Measurements from ENCODE around the gene RIMBP2. TPM values are rescaled to one million over a fixed set of nuclear protein-coding genes. Genes with fewer than 3 reads are reported as not detected.

RIMBP2 gene
- total RNA-seq, 1 donor from 2014 or later = 20.5 TPM

- Mint-ChIP-seq H3K9me3 (ENCODE audit: unreplicated experiment) (peaks cover 8% of the 10 kb centered on the region), H3K27me3 (ENCODE audit: unreplicated experiment) (peaks cover 3% of the 10 kb centered on the region), H3K4me1 (ENCODE audit: low read depth, unreplicated experiment) (no peaks in the 10 kb centered on the region), H3K36me3 (ENCODE audit: unreplicated experiment) (peaks cover 6% of the 10 kb centered on the region), H3K27ac (ENCODE audit: unreplicated experiment) (no peak overlapping the region), H3K4me3 (ENCODE audit: unreplicated experiment) (no peak overlapping the region)
- no peak for DNase-seq
- no peak for TF ChIP-seq CTCF (IDR thresholded peaks at IDR 0.05; ENCODE audit: partially characterized antibody, unreplicated experiment)
Observed at GRCh38 chr12:130354407-130354806, 361.7 kb downstream of the RIMBP2 start.

- Mint-ChIP-seq H3K27me3 (ENCODE audit: unreplicated experiment) (peaks cover 3% of the 10 kb centered on the region), H3K36me3 (ENCODE audit: unreplicated experiment) (peaks cover 6% of the 10 kb centered on the region), H3K4me1 (ENCODE audit: low read depth, unreplicated experiment) (no peaks in the 10 kb centered on the region), H3K9me3 (ENCODE audit: unreplicated experiment) (peaks cover 5% of the 10 kb centered on the region), H3K4me3 (ENCODE audit: unreplicated experiment) (no peak overlapping the region), H3K27ac (ENCODE audit: unreplicated experiment) (no peak overlapping the region)
- no peak for DNase-seq
- no peak for TF ChIP-seq CTCF (IDR thresholded peaks at IDR 0.05; ENCODE audit: partially characterized antibody, unreplicated experiment)
Observed at GRCh38 chr12:130353081-130353480, 363.0 kb downstream of the RIMBP2 start.

- Mint-ChIP-seq H3K4me3 (ENCODE audit: unreplicated experiment) (no peak overlapping the region), H3K27ac (ENCODE audit: unreplicated experiment) (no peak overlapping the region), H3K4me1 (ENCODE audit: low read depth, unreplicated experiment) (no peaks in the 10 kb centered on the region), H3K27me3 (ENCODE audit: unreplicated experiment) (peaks cover 3% of the 10 kb centered on the region), H3K9me3 (ENCODE audit: unreplicated experiment) (peaks cover 5% of the 10 kb centered on the region), H3K36me3 (ENCODE audit: unreplicated experiment) (peaks cover 6% of the 10 kb centered on the region)
- no peak for DNase-seq
- TF ChIP-seq CTCF (IDR thresholded peaks at IDR 0.05; ENCODE audit: partially characterized antibody, unreplicated experiment) = no peak
Observed at GRCh38 chr12:130351326-130351725, 364.8 kb downstream of the RIMBP2 start.

GRCh38 chr12:130350715-130351114, 365.4 kb downstream of the RIMBP2 start:
- Mint-ChIP-seq H3K4me1 (ENCODE audit: low read depth, unreplicated experiment) (no peaks in the 10 kb centered on the region), H3K36me3 (ENCODE audit: unreplicated experiment) (peaks cover 6% of the 10 kb centered on the region), H3K27ac (ENCODE audit: unreplicated experiment) (no peak overlapping the region), H3K9me3 (ENCODE audit: unreplicated experiment) (peaks cover 5% of the 10 kb centered on the region), H3K4me3 (ENCODE audit: unreplicated experiment) (no peak overlapping the region), H3K27me3 (ENCODE audit: unreplicated experiment) (peaks cover 3% of the 10 kb centered on the region)
- no peak for TF ChIP-seq CTCF (IDR thresholded peaks at IDR 0.05; ENCODE audit: partially characterized antibody, unreplicated experiment)
- DNase-seq = no peak

- no peaks in the 10 kb centered on the region for H3K4me1 Mint-ChIP-seq (ENCODE audit: low read depth, unreplicated experiment)
- no peak overlapping the region for H3K4me3 Mint-ChIP-seq (ENCODE audit: unreplicated experiment)
- no peaks in the 10 kb centered on the region for H3K27me3 Mint-ChIP-seq (ENCODE audit: unreplicated experiment)
- peaks cover 3% of the 10 kb centered on the region for H3K9me3 Mint-ChIP-seq (ENCODE audit: unreplicated experiment)
- peaks cover 10% of the 10 kb centered on the region for H3K36me3 Mint-ChIP-seq (ENCODE audit: unreplicated experiment)
- DNase-seq = no peak
- H3K27ac Mint-ChIP-seq (ENCODE audit: unreplicated experiment) = no peak overlapping the region
- no peak for TF ChIP-seq CTCF (IDR thresholded peaks at IDR 0.05; ENCODE audit: partially characterized antibody, unreplicated experiment)
Observed at GRCh38 chr12:130347588-130347987, 368.5 kb downstream of the RIMBP2 start.

Other genes starting within 250 kb of the RIMBP2 start
- 76.5 TPM for gene STX2, start 123.0 kb upstream of the RIMBP2 start, total RNA-seq (ENCODE audit: unreplicated experiment)
- gene RAN, start 155.8 kb upstream of the RIMBP2 start, total RNA-seq (ENCODE audit: unreplicated experiment) = 766 TPM
- gene ADGRD1, start 237.6 kb upstream of the RIMBP2 start, total RNA-seq (ENCODE audit: unreplicated experiment) = 0.96 TPM

Measured in glutamatergic neuron (in vitro differentiated cells).